ENCODE results near the gene TRIP12. TPM values are rescaled to one million over a fixed set of nuclear protein-coding genes. Genes with fewer than 3 reads are reported as not detected.

Gene TRIP12
- total and polyA plus RNA-seq, 2 of the 4 experiments (the other 2 are of a cell fraction), result 51.6 to 209 TPM

DNA sequence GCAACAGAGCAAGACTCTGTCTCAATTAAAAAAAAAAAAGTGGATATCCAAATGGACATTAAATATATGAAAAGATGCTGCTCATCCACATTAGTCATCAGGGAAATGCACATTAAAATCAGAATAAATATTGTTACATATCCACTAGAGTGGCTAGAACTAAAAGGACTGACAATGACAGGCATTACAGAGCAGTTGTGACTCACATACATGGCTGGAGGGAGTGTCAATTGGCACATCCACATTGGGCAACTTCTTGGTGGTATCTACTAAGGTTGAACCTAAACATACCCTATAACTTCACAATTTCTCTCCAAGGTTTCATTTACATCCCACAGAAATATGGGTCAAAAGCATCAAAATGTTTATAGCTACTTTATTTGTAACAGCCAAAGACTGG, 193.4 kb downstream of the TRIP12 start:
- no peak overlapping the region for H2BK120ac ChIP-seq (ENCODE audit: low read depth, low read length)
- H3K27ac ChIP-seq (ENCODE audit: insufficient read depth, low read length), result no peak overlapping the region
- no peak overlapping the region for H4K5ac ChIP-seq (ENCODE audit: low read depth, low read length)
- H2BK5ac ChIP-seq (ENCODE audit: low read depth, low read length, poor library complexity, severe bottlenecking), result no peak overlapping the region
- no peak overlapping the region for H3K9ac ChIP-seq (ENCODE audit: low read depth, low read length)
- H4K20me1 ChIP-seq (ENCODE audit: insufficient read depth, low read length), result no peaks in the 10 kb centered on the region
- H3K56ac ChIP-seq (ENCODE audit: extremely low read depth, insufficient read depth, low read length), result no peak overlapping the region
- no TSS peak for BruUV-seq (replicated peaks)
- no peak overlapping the region for H2AFZ ChIP-seq (replicated peaks; ENCODE audit: low read length, poor library complexity)
- H3K23ac ChIP-seq (ENCODE audit: low read depth, low read length), result no peak overlapping the region
- no peak overlapping the region for H2AK5ac ChIP-seq (ENCODE audit: low read depth, low read length)
- H2BK20ac ChIP-seq (ENCODE audit: low read depth, low read length), result no peak overlapping the region
- no peaks in the 10 kb centered on the region for H3K9me3 ChIP-seq (ENCODE audit: control insufficient read depth, insufficient read depth, low read length)
- intact Hi-C loops (cut with micrococcal nuclease) (no loop called here), in situ Hi-C loops (cut with MboI; ENCODE audit: low sequenced_read_pairs) (no loop called here), dilution Hi-C loops (cut with HindIII; ENCODE audit: low sequenced_read_pairs, unreplicated experiment) (no loop called here)
- no peaks in the 10 kb centered on the region for H3K9me1 ChIP-seq (ENCODE audit: insufficient read depth, low read length)
- H3K27me3 ChIP-seq (ENCODE audit: control insufficient read depth, insufficient read depth, low read length), result no peaks in the 10 kb centered on the region
- no peak overlapping the region for H4K91ac ChIP-seq (ENCODE audit: insufficient read depth, low read depth, low read length)
- no peak overlapping the region for H3K4me2 ChIP-seq (ENCODE audit: low read depth, low read length)
- H3K4me1 ChIP-seq (ENCODE audit: control insufficient read depth, insufficient read depth, low read length), result peaks cover 4% of the 10 kb centered on the region; the same call in 1 of the 2 replicates
- H2AK9ac ChIP-seq (replicated peaks; ENCODE audit: low read depth, low read length, poor library complexity), result no peak overlapping the region
- no peak overlapping the region for H4K8ac ChIP-seq (ENCODE audit: low read depth in 2 of 2, low read length in 2 of 2)
- TF ChIP-seq, protein P1, sequence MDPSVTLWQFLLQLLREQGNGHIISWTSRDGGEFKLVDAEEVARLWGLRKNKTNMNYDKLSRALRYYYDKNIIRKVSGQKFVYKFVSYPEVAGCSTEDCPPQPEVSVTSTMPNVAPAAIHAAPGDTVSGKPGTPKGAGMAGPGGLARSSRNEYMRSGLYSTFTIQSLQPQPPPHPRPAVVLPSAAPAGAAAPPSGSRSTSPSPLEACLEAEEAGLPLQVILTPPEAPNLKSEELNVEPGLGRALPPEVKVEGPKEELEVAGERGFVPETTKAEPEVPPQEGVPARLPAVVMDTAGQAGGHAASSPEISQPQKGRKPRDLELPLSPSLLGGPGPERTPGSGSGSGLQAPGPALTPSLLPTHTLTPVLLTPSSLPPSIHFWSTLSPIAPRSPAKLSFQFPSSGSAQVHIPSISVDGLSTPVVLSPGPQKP (IDR thresholded peaks at IDR 0.05; ENCODE audit: borderline replicate concordance, low read depth, low read length), result no peak
- TF ChIP-seq, protein P2, sequence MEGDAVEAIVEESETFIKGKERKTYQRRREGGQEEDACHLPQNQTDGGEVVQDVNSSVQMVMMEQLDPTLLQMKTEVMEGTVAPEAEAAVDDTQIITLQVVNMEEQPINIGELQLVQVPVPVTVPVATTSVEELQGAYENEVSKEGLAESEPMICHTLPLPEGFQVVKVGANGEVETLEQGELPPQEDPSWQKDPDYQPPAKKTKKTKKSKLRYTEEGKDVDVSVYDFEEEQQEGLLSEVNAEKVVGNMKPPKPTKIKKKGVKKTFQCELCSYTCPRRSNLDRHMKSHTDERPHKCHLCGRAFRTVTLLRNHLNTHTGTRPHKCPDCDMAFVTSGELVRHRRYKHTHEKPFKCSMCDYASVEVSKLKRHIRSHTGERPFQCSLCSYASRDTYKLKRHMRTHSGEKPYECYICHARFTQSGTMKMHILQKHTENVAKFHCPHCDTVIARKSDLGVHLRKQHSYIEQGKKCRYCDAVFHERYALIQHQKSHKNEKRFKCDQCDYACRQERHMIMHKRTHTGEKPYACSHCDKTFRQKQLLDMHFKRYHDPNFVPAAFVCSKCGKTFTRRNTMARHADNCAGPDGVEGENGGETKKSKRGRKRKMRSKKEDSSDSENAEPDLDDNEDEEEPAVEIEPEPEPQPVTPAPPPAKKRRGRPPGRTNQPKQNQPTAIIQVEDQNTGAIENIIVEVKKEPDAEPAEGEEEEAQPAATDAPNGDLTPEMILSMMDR (conservative IDR thresholded peaks at IDR 0.05; ENCODE audit: low read depth, low read length), result no peak
- TF ChIP-seq FOS (IDR thresholded peaks at IDR 0.05; ENCODE audit: low read depth, low read length) (no peak), BHLHE40 (IDR thresholded peaks at IDR 0.05; ENCODE audit: low read depth, low read length) (no peak), MAFK (IDR thresholded peaks at IDR 0.05; ENCODE audit: low read depth, low read length) (no peak), CEBPB (IDR thresholded peaks at IDR 0.05; ENCODE audit: low read depth, low read length) (no peak), NFE2L2 (IDR thresholded peaks at IDR 0.05; ENCODE audit: low read depth, low read length) (no peak), RCOR1 (IDR thresholded peaks at IDR 0.05; ENCODE audit: insufficient replicate concordance, low read length) (no peak), SMC3 (IDR thresholded peaks at IDR 0.05; ENCODE audit: low read depth, low read length) (no peak), RFX5 (IDR thresholded peaks at IDR 0.05; ENCODE audit: low read depth, low read length) (no peak), RAD21 (IDR thresholded peaks at IDR 0.05; ENCODE audit: low read length) (no peak), CHD1 (IDR thresholded peaks at IDR 0.05; ENCODE audit: low read depth, low read length) (no peak), POLR2A (IDR thresholded peaks at IDR 0.05; ENCODE audit: low read depth, low read length) (no peak)
- TF ChIP-seq, protein P3, sequence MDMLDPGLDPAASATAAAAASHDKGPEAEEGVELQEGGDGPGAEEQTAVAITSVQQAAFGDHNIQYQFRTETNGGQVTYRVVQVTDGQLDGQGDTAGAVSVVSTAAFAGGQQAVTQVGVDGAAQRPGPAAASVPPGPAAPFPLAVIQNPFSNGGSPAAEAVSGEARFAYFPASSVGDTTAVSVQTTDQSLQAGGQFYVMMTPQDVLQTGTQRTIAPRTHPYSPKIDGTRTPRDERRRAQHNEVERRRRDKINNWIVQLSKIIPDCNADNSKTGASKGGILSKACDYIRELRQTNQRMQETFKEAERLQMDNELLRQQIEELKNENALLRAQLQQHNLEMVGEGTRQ (IDR thresholded peaks at IDR 0.05; ENCODE audit: low read depth, low read length), result no peak
- no peak overlapping the region for H3K4ac ChIP-seq (ENCODE audit: low read depth, low read length)
- no peaks in the 10 kb centered on the region for H3K36me3 ChIP-seq (ENCODE audit: control insufficient read depth, insufficient read depth, low read length)
- H3K14ac ChIP-seq (replicated peaks; ENCODE audit: low read depth, low read length), result no peak overlapping the region
- H3K79me1 ChIP-seq (ENCODE audit: low read depth in 1 of 2, low read length in 2 of 2), result no peaks in the 10 kb centered on the region
- ChIA-PET CTCF (no interaction called here), POLR2A (ENCODE audit: unreplicated experiment) (no interaction called here)
- no peak overlapping the region for H3K4me3 ChIP-seq (ENCODE audit: insufficient read depth, low read depth, low read length)
- no peak overlapping the region for H2BK15ac ChIP-seq (ENCODE audit: low read depth, low read length)
- no peak overlapping the region for H3K18ac ChIP-seq (ENCODE audit: low read depth, low read length)
- ATAC-seq (ENCODE audit: low read depth), result no peak
- peak; percentile 3 for DNase-seq
